ENCODE measurements around the gene NKX1-1. TPM values are rescaled to one million over a fixed set of nuclear protein-coding genes. Genes with fewer than 3 reads are reported as not detected.
"Not testable (repeated sequence)": the region's sequence is repeated elsewhere in the genome, so short reads cannot be mapped to it uniquely, and the experiment has no call there.

The NKX1-1 gene
- total and polyA plus RNA-seq, 2 donors: not detected

GRCh38 chr4:1443688-1444172, 37.5 kb upstream of the NKX1-1 start:
- not testable (repeated sequence) for H3K4me1 ChIP-seq (ENCODE audit: insufficient read depth); H3K27ac ChIP-seq (ENCODE audit: low read depth); DNase-seq (ENCODE audit: extremely low spot score); H3K36me3 ChIP-seq (ENCODE audit: insufficient read depth); H3K4me3 ChIP-seq (ENCODE audit: low read depth, low read length)
- WGBS: 86% methylated on average over 4 of the region's 4 CpGs

GRCh38 chr4:1427010-1427409, 20.8 kb upstream of the NKX1-1 start:
- Histone ChIP-seq H3K27ac (ENCODE audit: low read depth) (no peak overlapping the region), H3K36me3 (ENCODE audit: insufficient read depth) (no peaks in the 10 kb centered on the region), H3K4me1 (ENCODE audit: insufficient read depth) (no peaks in the 10 kb centered on the region), H3K4me3 (ENCODE audit: low read depth, low read length) (no peak overlapping the region)
- DNase-seq (ENCODE audit: extremely low spot score): no peak
- WGBS: 68% methylated on average over 5 of the region's 5 CpGs

GRCh38 chr4:1421657-1422056, 15.4 kb upstream of the NKX1-1 start:
- no peak for DNase-seq (ENCODE audit: extremely low spot score)
- Histone ChIP-seq H3K4me1 (ENCODE audit: insufficient read depth) (no peaks in the 10 kb centered on the region), H3K4me3 (ENCODE audit: low read depth, low read length) (no peak overlapping the region), H3K27ac (ENCODE audit: low read depth) (no peak overlapping the region), H3K36me3 (ENCODE audit: insufficient read depth) (no peaks in the 10 kb centered on the region)
- WGBS: 40% methylated on average over 2 of the region's 2 CpGs

- H3K4me3 ChIP-seq (ENCODE audit: low read depth, low read length): no peak overlapping the region
- H3K27ac ChIP-seq (ENCODE audit: low read depth): no peak overlapping the region
- no peaks in the 10 kb centered on the region for H3K36me3 ChIP-seq (ENCODE audit: insufficient read depth)
- DNase-seq (ENCODE audit: extremely low spot score): no peak
- WGBS: 88% methylated on average over 13 of the region's 13 CpGs
- no peaks in the 10 kb centered on the region for H3K4me1 ChIP-seq (ENCODE audit: insufficient read depth)
Observed at GRCh38 chr4:1419708-1420107, 13.5 kb upstream of the NKX1-1 start.

GRCh38 chr4:1418494-1419285, 12.4 kb upstream of the NKX1-1 start:
- H3K4me1 ChIP-seq (ENCODE audit: insufficient read depth): no peaks in the 10 kb centered on the region
- no peak for DNase-seq (ENCODE audit: extremely low spot score)
- no peak overlapping the region for H3K4me3 ChIP-seq (ENCODE audit: low read depth, low read length)
- WGBS: 68% methylated on average over 17 of the region's 17 CpGs
- H3K36me3 ChIP-seq (ENCODE audit: insufficient read depth): no peaks in the 10 kb centered on the region
- no peak overlapping the region for H3K27ac ChIP-seq (ENCODE audit: low read depth)

GRCh38 chr4:1417522-1418390, 11.5 kb upstream of the NKX1-1 start:
- DNase-seq (ENCODE audit: extremely low spot score): no peak
- WGBS: 81% methylated on average over 33 of the region's 33 CpGs
- H3K4me3 ChIP-seq (ENCODE audit: low read depth, low read length): no peak overlapping the region
- no peaks in the 10 kb centered on the region for H3K4me1 ChIP-seq (ENCODE audit: insufficient read depth)
- no peaks in the 10 kb centered on the region for H3K36me3 ChIP-seq (ENCODE audit: insufficient read depth)
- H3K27ac ChIP-seq (ENCODE audit: low read depth): no peak overlapping the region

GRCh38 chr4:1416948-1417260, 10.7 kb upstream of the NKX1-1 start:
- WGBS: 54% methylated on average over 7 of the region's 7 CpGs
- H3K36me3 ChIP-seq (ENCODE audit: insufficient read depth): no peaks in the 10 kb centered on the region
- H3K4me1 ChIP-seq (ENCODE audit: insufficient read depth): no peaks in the 10 kb centered on the region
- no peak overlapping the region for H3K27ac ChIP-seq (ENCODE audit: low read depth)
- H3K4me3 ChIP-seq (ENCODE audit: low read depth, low read length): no peak overlapping the region
- DNase-seq (ENCODE audit: extremely low spot score): no peak

GRCh38 chr4:1416051-1416947, 10.1 kb upstream of the NKX1-1 start:
- Histone ChIP-seq H3K36me3 (ENCODE audit: insufficient read depth) (no peaks in the 10 kb centered on the region), H3K4me1 (ENCODE audit: insufficient read depth) (no peaks in the 10 kb centered on the region), H3K27ac (ENCODE audit: low read depth) (no peak overlapping the region), H3K4me3 (ENCODE audit: low read depth, low read length) (no peak overlapping the region)
- no peak for DNase-seq (ENCODE audit: extremely low spot score)
- 61% methylated on average over 27 of the region's 27 CpGs for WGBS

- no peak overlapping the region for H3K27ac ChIP-seq (ENCODE audit: low read depth)
- WGBS: 61% methylated on average over 13 of the region's 13 CpGs
- no peak overlapping the region for H3K4me3 ChIP-seq (ENCODE audit: low read depth, low read length)
- DNase-seq (ENCODE audit: extremely low spot score): no peak
- no peaks in the 10 kb centered on the region for H3K36me3 ChIP-seq (ENCODE audit: insufficient read depth)
- no peaks in the 10 kb centered on the region for H3K4me1 ChIP-seq (ENCODE audit: insufficient read depth)
Observed at GRCh38 chr4:1415681-1415981, 9.4 kb upstream of the NKX1-1 start.

- H3K4me3 ChIP-seq (ENCODE audit: low read depth, low read length): no peak overlapping the region
- H3K27ac ChIP-seq (ENCODE audit: low read depth): no peak overlapping the region
- DNase-seq (ENCODE audit: extremely low spot score): no peak
- 29% methylated on average over 71 of the region's 75 CpGs for WGBS
- no peaks in the 10 kb centered on the region for H3K4me1 ChIP-seq (ENCODE audit: insufficient read depth)
- H3K36me3 ChIP-seq (ENCODE audit: insufficient read depth): no peaks in the 10 kb centered on the region
Observed at GRCh38 chr4:1414831-1415680, 8.8 kb upstream of the NKX1-1 start.

- Histone ChIP-seq H3K36me3 (ENCODE audit: insufficient read depth) (no peaks in the 10 kb centered on the region), H3K4me1 (ENCODE audit: insufficient read depth) (no peaks in the 10 kb centered on the region), H3K4me3 (ENCODE audit: low read depth, low read length) (no peak overlapping the region), H3K27ac (ENCODE audit: low read depth) (no peak overlapping the region)
- 17% methylated on average over 70 of the region's 77 CpGs for WGBS
- no peak for DNase-seq (ENCODE audit: extremely low spot score)
Observed at GRCh38 chr4:1413687-1414479, 7.6 kb upstream of the NKX1-1 start.

- WGBS: 59% methylated on average over 16 of the region's 16 CpGs
- no peaks in the 10 kb centered on the region for H3K4me1 ChIP-seq (ENCODE audit: insufficient read depth)
- H3K36me3 ChIP-seq (ENCODE audit: insufficient read depth): no peaks in the 10 kb centered on the region
- no peak overlapping the region for H3K27ac ChIP-seq (ENCODE audit: low read depth)
- DNase-seq (ENCODE audit: extremely low spot score): no peak
- no peak overlapping the region for H3K4me3 ChIP-seq (ENCODE audit: low read depth, low read length)
Observed at GRCh38 chr4:1413204-1413663, 7.0 kb upstream of the NKX1-1 start.
